K562 (cell line): ENCODE measurements around the gene UTP11. TPM values are rescaled to one million over a fixed set of nuclear protein-coding genes. Genes with fewer than 3 reads are reported as not detected.

Source experiments
- BACH1 ChIP-seq: fragments of 200-800 bp; sonication (Bioruptor generic); IDR thresholded peaks from 2 replicates; pipeline ENCODE4 v1.6.1; 2016; ENCODE audit warnings: missing genetic modification characterization, missing compliant biosample characterization
- CHCHD3 ChIP-seq: fragments of 250-450 bp; sonication (Bioruptor Pico); IDR thresholded peaks from 2 replicates; pipeline ENCODE4 v2.1.2; 2022; ENCODE audit warnings: mild to moderate bottlenecking
- EP400 ChIP-seq: fragments of 450-650 bp; IDR thresholded peaks from 2 replicates; pipeline ENCODE4 v1.6.1; 2017; ENCODE audit warnings: antibody characterized with exemption, mild to moderate bottlenecking, moderate library complexity
- FOSL1 ChIP-seq: fragments of 200-800 bp; sonication (Bioruptor generic); conservative IDR thresholded peaks from 2 replicates; pipeline ENCODE4 v1.6.1; 2016; ENCODE audit warnings: missing genetic modification characterization, missing compliant biosample characterization
- FUS ChIP-seq: fragments of 200-400 bp; formaldehyde crosslinking; optimal IDR thresholded peaks from 2 replicates; pipeline ENCODE3; 2017; ENCODE audit warnings: low read depth, low read length
- HCFC1 ChIP-seq: IDR thresholded peaks from 2 replicates; pipeline ENCODE4 v1.6.1; 2012; ENCODE audit warnings: low read depth, low read length, improper control_type of control experiment
- HDAC2 ChIP-seq: fragments of 450-650 bp; IDR thresholded peaks from 2 replicates; pipeline ENCODE4 v1.6.1; 2016; ENCODE audit warnings: mild to moderate bottlenecking
- HDAC6 ChIP-seq: IDR thresholded peaks from 2 replicates; pipeline ENCODE4 v1.6.1; 2012; ENCODE audit warnings: low read depth, mild to moderate bottlenecking, control low read depth, inconsistent platforms, low read length, moderate library complexity
- JUNB ChIP-seq: fragments of 450-650 bp; formaldehyde crosslinking; conservative IDR thresholded peaks from 2 replicates; pipeline ENCODE4 v1.4.0; 2020; ENCODE audit warnings: mild to moderate bottlenecking
- L3MBTL2 ChIP-seq: fragments of 450-650 bp; IDR thresholded peaks from 2 replicates; pipeline ENCODE4 v1.6.1; 2016; ENCODE audit warnings: mild to moderate bottlenecking, moderate library complexity
- NBN ChIP-seq: fragments of 450-650 bp; IDR thresholded peaks from 2 replicates; pipeline ENCODE4 v1.6.1; 2016; ENCODE audit warnings: low read depth, mild to moderate bottlenecking
- NCOA1 ChIP-seq: fragments of 450-650 bp; IDR thresholded peaks from 2 replicates; pipeline ENCODE4 v1.6.1; 2016; ENCODE audit warnings: low read depth
- PHF8 ChIP-seq: fragments of 200-600 bp; sonication (generic); IDR thresholded peaks from 2 replicates; pipeline ENCODE4 v1.6.1; 2012; ENCODE audit warnings: mixed run types, mild to moderate bottlenecking, inconsistent platforms, low read length, moderate library complexity, borderline replicate concordance
- PTTG1 ChIP-seq: fragments of 450-650 bp; IDR thresholded peaks from 2 replicates; pipeline ENCODE4 v1.6.1; 2016; ENCODE audit warnings: low read depth, mild to moderate bottlenecking, missing genetic modification characterization, missing compliant biosample characterization
- RBFOX2 ChIP-seq: fragments of 200-400 bp; formaldehyde crosslinking; IDR thresholded peaks from 2 replicates; pipeline ENCODE4 v1.6.1; 2017; ENCODE audit warnings: low read depth, mild to moderate bottlenecking, low read length, moderate library complexity
- SP2 ChIP-seq: IDR thresholded peaks from 2 replicates; pipeline ENCODE4 v1.6.1; 2011; ENCODE audit warnings: mild to moderate bottlenecking, low read depth, low read length, moderate library complexity; ENCODE audit not compliant: poor library complexity, severe bottlenecking; ENCODE audit errors: extremely low read depth
- SUPT5H ChIP-seq: fragments of 450-650 bp; IDR thresholded peaks from 2 replicates; pipeline ENCODE4 v1.6.1; 2016
- TAF9B ChIP-seq: fragments of 450-650 bp; IDR thresholded peaks from 2 replicates; pipeline ENCODE4 v1.6.1; 2018; ENCODE audit warnings: mild to moderate bottlenecking; ENCODE audit not compliant: partially characterized antibody
- TCF7L2 ChIP-seq: fragments of 150-350 bp; IDR thresholded peaks from 2 replicates; pipeline ENCODE4 v1.6.1; 2016; ENCODE audit warnings: low read depth, mild to moderate bottlenecking, low read length, moderate library complexity
- TRIM28 ChIP-seq: fragments of 450-650 bp; IDR thresholded peaks from 2 replicates; pipeline ENCODE4 v1.6.1; 2017
- ZNF12 ChIP-seq: sonication (generic); formaldehyde crosslinking; IDR thresholded peaks from 2 replicates; pipeline ENCODE4 v1.4.0; 2020; ENCODE audit warnings: mild to moderate bottlenecking, missing genetic modification reagents
- ZNF589 ChIP-seq: fragments of 200-800 bp; sonication (Bioruptor generic); IDR thresholded peaks from 2 replicates; pipeline ENCODE4 v1.6.1; 2016; ENCODE audit warnings: low read depth, missing genetic modification characterization, missing compliant biosample characterization
- ZNF77 ChIP-seq: fragments of 250-450 bp; sonication (Bioruptor Pico); IDR thresholded peaks from 2 replicates; pipeline ENCODE4 v1.5.0; 2020
- ZNF830 ChIP-seq: fragments of 250-450 bp; sonication (Bioruptor Pico); IDR thresholded peaks from 2 replicates; pipeline ENCODE4 v1.5.0; 2021; ENCODE audit warnings: mild to moderate bottlenecking
- polyA plus RNA-seq, 8 experiments: library from polyadenylated mRNA; depleted of rRNA in 4 of 8; stranded (reverse) in 5 of 8; unstranded in 3 of 8; fragments of >200 nt; fragmentation: Nextera tagmentation in 2 of 8; fragmentation: Illumina TruSeq in 1 of 8; extraction: Ambion mirVana in 2 of 8; extraction: Trizol in 1 of 8; gene quantifications; 2 replicates each; pipeline versions ENCODE4 v1.2.1 to v1.2.3, GENCODE V29; 2011 to 2014; ENCODE audit warnings: inconsistent platforms in 1 of 8, missing spikeins in 1 of 8
- total RNA-seq, 7 experiments: library from RNA; depleted of rRNA in 6 of 7; stranded (reverse); fragments of >200 nt in 6 of 7; fragmentation: Illumina TruSeq in 2 of 7; extraction: Trizol in 2 of 7; gene quantifications; 2 replicates each; pipeline versions ENCODE4 v1.2.1 to v1.2.3, GENCODE V29; 2011 to 2021; ENCODE audit warnings: low replicate concordance in 1 of 7
- TF ChIP-seq, protein P1 (sequence below), 2 experiments: IDR thresholded peaks; 2 replicates each; pipeline ENCODE4 v1.6.1; 2011; ENCODE audit warnings: borderline replicate concordance in 1 of 2, control low read depth in 1 of 2, low read depth in 1 of 2, low read length in 1 of 2, mild to moderate bottlenecking in 1 of 2, mixed read lengths in 1 of 2, moderate library complexity in 1 of 2; ENCODE audit not compliant: insufficient read depth in 1 of 2, insufficient read length in 1 of 2, poor library complexity in 1 of 2, severe bottlenecking in 1 of 2; ENCODE audit errors: extremely low read depth in 1 of 2
- TF ChIP-seq, protein P2 (sequence below): fragments of 450-650 bp; formaldehyde crosslinking; IDR thresholded peaks from 2 replicates; pipeline ENCODE4 v1.4.0; 2020; ENCODE audit warnings: mild to moderate bottlenecking, moderate library complexity
- TF ChIP-seq, protein P3 (sequence below): sonication (generic); formaldehyde crosslinking; IDR thresholded peaks from 2 replicates; pipeline ENCODE4 v1.8.0; 2022; ENCODE audit warnings: mild to moderate bottlenecking, low read depth, missing genetic modification reagents

The UTP11 gene
- total and polyA plus RNA-seq, 9 of the 15 experiments (the other 6 are each of a cell fraction or from before 2014, with no cell fraction given), result 91.1 to 378 (median 221) TPM

DNA sequence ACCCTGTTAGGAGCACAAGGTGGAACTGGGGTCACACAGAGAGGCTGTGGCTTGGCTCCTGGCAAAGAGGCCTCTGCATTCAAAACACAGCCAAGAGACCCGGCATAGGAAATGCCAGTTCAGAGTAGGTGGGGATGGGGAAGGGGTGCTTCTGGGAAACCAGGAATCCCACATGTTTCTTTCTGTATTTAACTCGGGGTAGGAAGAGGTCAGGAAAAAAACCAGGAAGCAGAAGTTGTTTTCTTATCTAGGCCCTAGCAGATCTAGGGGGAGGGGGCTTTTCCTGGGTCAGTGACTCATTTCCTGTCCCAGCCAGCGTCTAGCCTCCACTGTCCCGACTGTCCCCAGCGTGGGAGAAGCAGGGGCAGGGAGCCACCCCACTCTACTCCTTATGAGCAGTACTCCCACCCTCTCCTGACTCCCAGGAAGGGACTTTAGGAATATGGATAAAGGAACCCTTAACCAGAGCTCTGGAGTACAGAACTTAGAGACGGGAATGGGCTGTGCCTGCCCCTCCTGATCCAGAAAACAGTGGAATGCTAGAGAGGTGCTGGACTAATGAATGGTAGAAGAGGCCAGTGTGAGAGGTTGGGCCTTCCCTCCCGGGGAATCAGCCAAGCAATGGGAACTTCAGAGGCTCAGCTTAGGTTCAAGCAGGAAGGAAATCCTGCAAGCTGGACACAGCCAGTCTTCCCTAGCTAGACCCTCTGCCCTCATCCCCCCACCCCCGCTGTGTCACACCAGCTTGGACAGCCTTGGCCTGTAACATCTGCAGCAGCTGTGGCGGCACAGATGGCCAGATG lies 12.9 kb upstream of the UTP11 start (continued):
- TF ChIP-seq, protein P1, sequence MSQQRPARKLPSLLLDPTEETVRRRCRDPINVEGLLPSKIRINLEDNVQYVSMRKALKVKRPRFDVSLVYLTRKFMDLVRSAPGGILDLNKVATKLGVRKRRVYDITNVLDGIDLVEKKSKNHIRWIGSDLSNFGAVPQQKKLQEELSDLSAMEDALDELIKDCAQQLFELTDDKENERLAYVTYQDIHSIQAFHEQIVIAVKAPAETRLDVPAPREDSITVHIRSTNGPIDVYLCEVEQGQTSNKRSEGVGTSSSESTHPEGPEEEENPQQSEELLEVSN (IDR thresholded peaks at IDR 0.05; ENCODE audit: borderline replicate concordance in 1 of 2, extremely low read depth in 1 of 2, insufficient read depth in 1 of 2, insufficient read length in 1 of 2, low read depth in 1 of 2, low read length in 1 of 2, poor library complexity in 1 of 2, severe bottlenecking in 1 of 2), result peak in 1 of 2 experiments; percentile 40
- TF ChIP-seq CHCHD3 (no peak), SUPT5H (peak; percentile 77), ZNF12 (CRISPR knock-in tag) (0 out of 2 replicates have a peak, but pooled peaks have one; percentile 60), PHF8 (peak; percentile 48; the same call in 1 of the 2 replicates), ZNF77 (CRISPR knock-in tag) (0 out of 2 replicates have a peak, but pooled peaks have one; percentile 29), BACH1 (peak; percentile 86), FUS (no peak), FOSL1 (peak; percentile 100), HDAC2 (peak; percentile 72; the same call in 1 of the 2 replicates), ZNF830 (peak; percentile 80; the same call in 1 of the 2 replicates), HDAC6 (no peak), TRIM28 (no peak), ZNF589 (peak; percentile 85), NCOA1 (peak; percentile 89; the same call in 1 of the 2 replicates), EP400 (peak; percentile 90), TCF7L2 (no peak), L3MBTL2 (peak; percentile 55), RBFOX2 (peak; percentile 77), HCFC1 (peak; percentile 30), JUNB (CRISPR knock-in tag) (peak; percentile 76; the same call in 1 of the 2 replicates), SP2 (no peak), NBN (peak; percentile 91), PTTG1 (tag) (0 out of 2 replicates have a peak, but pooled peaks have one; percentile 3), TAF9B (peak; percentile 66)
- TF ChIP-seq, protein P2, sequence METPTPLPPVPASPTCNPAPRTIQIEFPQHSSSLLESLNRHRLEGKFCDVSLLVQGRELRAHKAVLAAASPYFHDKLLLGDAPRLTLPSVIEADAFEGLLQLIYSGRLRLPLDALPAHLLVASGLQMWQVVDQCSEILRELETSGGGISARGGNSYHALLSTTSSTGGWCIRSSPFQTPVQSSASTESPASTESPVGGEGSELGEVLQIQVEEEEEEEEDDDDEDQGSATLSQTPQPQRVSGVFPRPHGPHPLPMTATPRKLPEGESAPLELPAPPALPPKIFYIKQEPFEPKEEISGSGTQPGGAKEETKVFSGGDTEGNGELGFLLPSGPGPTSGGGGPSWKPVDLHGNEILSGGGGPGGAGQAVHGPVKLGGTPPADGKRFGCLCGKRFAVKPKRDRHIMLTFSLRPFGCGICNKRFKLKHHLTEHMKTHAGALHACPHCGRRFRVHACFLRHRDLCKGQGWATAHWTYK (CRISPR knock-in tag), result 0 out of 2 replicates have a peak, but pooled peaks have one; percentile 11
- TF ChIP-seq, protein P3, sequence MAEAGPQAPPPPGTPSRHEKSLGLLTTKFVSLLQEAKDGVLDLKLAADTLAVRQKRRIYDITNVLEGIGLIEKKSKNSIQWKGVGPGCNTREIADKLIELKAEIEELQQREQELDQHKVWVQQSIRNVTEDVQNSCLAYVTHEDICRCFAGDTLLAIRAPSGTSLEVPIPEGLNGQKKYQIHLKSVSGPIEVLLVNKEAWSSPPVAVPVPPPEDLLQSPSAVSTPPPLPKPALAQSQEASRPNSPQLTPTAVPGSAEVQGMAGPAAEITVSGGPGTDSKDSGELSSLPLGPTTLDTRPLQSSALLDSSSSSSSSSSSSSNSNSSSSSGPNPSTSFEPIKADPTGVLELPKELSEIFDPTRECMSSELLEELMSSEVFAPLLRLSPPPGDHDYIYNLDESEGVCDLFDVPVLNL (CRISPR knock-in tag), result no peak
